RWPE1 (cell line): ENCODE data around the gene CNTN5.

Experiments used
- CTCF ChIA-PET: fragments of 350-600 bp; sonication (Branson Sonifier 250); formaldehyde crosslinking; extraction: SDS; loops from one replicate; lab custom pipeline; 2021; lab: Yijun Ruan, JAX
- POLR2A ChIA-PET: fragments of 400-600 bp; formaldehyde crosslinking; extraction: SDS; loops from one replicate; lab custom pipeline; 2020; ENCODE audit warnings: antibody characterized with exemption; ENCODE audit not compliant: low non-redundant PET; lab: Yijun Ruan, JAX
- DNase-seq: peaks from one replicate; pipeline ENCODE4 v3.0.0; 2012; ENCODE audit warnings: low spot score
- H3K27ac ChIP-seq: fragments of 450-650 bp; 2 replicates; pipeline ENCODE4 v1.5.1; 2017
- CTCF ChIP-seq: fragments of 450-650 bp; conservative IDR thresholded peaks from 2 replicates; pipeline ENCODE4 v1.5.1; 2017; ENCODE audit warnings: low read depth, mild to moderate bottlenecking

The CNTN5 gene

GRCh38 chr11:100061006-100061405, 1040.3 kb downstream of the CNTN5 start:
- ChIA-PET CTCF (no interaction called here), POLR2A (no interaction called here)
- no peak for TF ChIP-seq CTCF
- no peak for DNase-seq
- no peak overlapping the region for H3K27ac ChIP-seq

GRCh38 chr11:100066399-100066798, 1045.7 kb downstream of the CNTN5 start:
- CTCF ChIA-PET = interaction anchor here (0.6 kb wide), 1 partner anchor 271 kb away, joined by 3 read pairs; no protein-coding TSS in a partner anchor
- TF ChIP-seq CTCF = no peak
- no peak overlapping the region for H3K27ac ChIP-seq
- POLR2A ChIA-PET = no interaction called here
- DNase-seq = no peak

- no peak for DNase-seq
- ChIA-PET POLR2A (no interaction called here), CTCF (interaction anchor here (0.5 to 1.2 kb wide), 2 partner anchors 509 to 869 kb away, joined by 5 to 7 read pairs; no protein-coding TSS in a partner anchor)
- no peak for TF ChIP-seq CTCF
- H3K27ac ChIP-seq = no peak overlapping the region
Measured at GRCh38 chr11:100068116-100068515, 1047.4 kb downstream of the CNTN5 start.

- POLR2A ChIA-PET = no interaction called here
- TF ChIP-seq CTCF = no peak
- H3K27ac ChIP-seq = no peak overlapping the region
- CTCF ChIA-PET = no interaction called here
- no peak for DNase-seq
Measured at GRCh38 chr11:100072131-100072530, 1051.4 kb downstream of the CNTN5 start.

GRCh38 chr11:100080381-100080780, 1059.6 kb downstream of the CNTN5 start:
- TF ChIP-seq CTCF = no peak
- no peak overlapping the region for H3K27ac ChIP-seq
- CTCF ChIA-PET = no interaction called here
- DNase-seq = no peak
- POLR2A ChIA-PET = no interaction called here

GRCh38 chr11:100080821-100081220, 1060.1 kb downstream of the CNTN5 start:
- no peak overlapping the region for H3K27ac ChIP-seq
- no peak for DNase-seq
- POLR2A ChIA-PET = no interaction called here
- no peak for TF ChIP-seq CTCF
- CTCF ChIA-PET = no interaction called here
